ENCODE results near the gene GMDS. TPM values are rescaled to one million over a fixed set of nuclear protein-coding genes. Genes with fewer than 3 reads are reported as not detected.

The GMDS gene
- total and polyA plus RNA-seq, 5 donors: 8.1 to 13.5 (median 12.6) TPM

- no peak overlapping the region for H3K4me3 ChIP-seq (ENCODE audit: low read length)
- WGBS: 88% methylated on average over 3 of the region's 3 CpGs
- no peak for DNase-seq
- no peak overlapping the region for H3K27ac ChIP-seq (ENCODE audit: low read length)
- H3K9me3 ChIP-seq (ENCODE audit: control insufficient read depth, low read length): no peaks in the 10 kb centered on the region
- intact Hi-C loops (cut with DNase I): no loop called here
- H3K27me3 ChIP-seq (ENCODE audit: control insufficient read depth, insufficient read depth): no peaks in the 10 kb centered on the region
- ATAC-seq: no peak
- no peaks in the 10 kb centered on the region for H3K4me1 ChIP-seq (ENCODE audit: control insufficient read depth, insufficient read depth, low read length)
These were observed 514.5 kb downstream of the GMDS start for GRCh38 chr6:1730882-1731281.

- no peaks in the 10 kb centered on the region for H3K27me3 ChIP-seq (ENCODE audit: control insufficient read depth, insufficient read depth)
- intact Hi-C loops (cut with DNase I): no loop called here
- no peaks in the 10 kb centered on the region for H3K9me3 ChIP-seq (ENCODE audit: control insufficient read depth, low read length)
- no peak overlapping the region for H3K4me3 ChIP-seq (ENCODE audit: low read length)
- 97% methylated on average over 8 of the region's 8 CpGs for WGBS
- H3K27ac ChIP-seq (ENCODE audit: low read length): no peak overlapping the region
- no peak for DNase-seq
- H3K4me1 ChIP-seq (ENCODE audit: control insufficient read depth, insufficient read depth, low read length): no peaks in the 10 kb centered on the region
- no peak for ATAC-seq
These were observed 515.7 kb downstream of the GMDS start for GRCh38 chr6:1729750-1730140.

GRCh38 chr6:1729133-1729749, 516.2 kb downstream of the GMDS start:
- intact Hi-C loops (cut with DNase I): no loop called here
- H3K27me3 ChIP-seq (ENCODE audit: control insufficient read depth, insufficient read depth): no peaks in the 10 kb centered on the region
- ATAC-seq: no peak
- no peaks in the 10 kb centered on the region for H3K4me1 ChIP-seq (ENCODE audit: control insufficient read depth, insufficient read depth, low read length)
- H3K27ac ChIP-seq (ENCODE audit: low read length): no peak overlapping the region
- H3K9me3 ChIP-seq (ENCODE audit: control insufficient read depth, low read length): no peaks in the 10 kb centered on the region
- WGBS: 93% methylated on average over 7 of the region's 7 CpGs
- no peak for DNase-seq
- H3K4me3 ChIP-seq (ENCODE audit: low read length): no peak overlapping the region

GRCh38 chr6:1726341-1726768, 519.0 kb downstream of the GMDS start:
- no peak for DNase-seq
- WGBS: 85% methylated on average over 11 of the region's 11 CpGs
- Histone ChIP-seq H3K27me3 (ENCODE audit: control insufficient read depth, insufficient read depth) (no peaks in the 10 kb centered on the region), H3K4me3 (ENCODE audit: low read length) (no peak overlapping the region), H3K9me3 (ENCODE audit: control insufficient read depth, low read length) (no peaks in the 10 kb centered on the region), H3K27ac (ENCODE audit: low read length) (no peak overlapping the region), H3K4me1 (ENCODE audit: control insufficient read depth, insufficient read depth, low read length) (no peaks in the 10 kb centered on the region)
- intact Hi-C loops (cut with DNase I): no loop called here
- no peak for ATAC-seq

GRCh38 chr6:1724616-1725015, 520.8 kb downstream of the GMDS start:
- WGBS: 69% methylated on average over 8 of the region's 8 CpGs
- Histone ChIP-seq H3K27me3 (ENCODE audit: control insufficient read depth, insufficient read depth) (no peaks in the 10 kb centered on the region), H3K4me3 (ENCODE audit: low read length) (no peak overlapping the region), H3K9me3 (ENCODE audit: control insufficient read depth, low read length) (no peaks in the 10 kb centered on the region), H3K27ac (ENCODE audit: low read length) (no peak overlapping the region), H3K4me1 (ENCODE audit: control insufficient read depth, insufficient read depth, low read length) (peaks cover 3% of the 10 kb centered on the region)
- intact Hi-C loops (cut with DNase I): no loop called here
- ATAC-seq: peak; percentile 96 to 100
- DNase-seq: peak; percentile 82 to 88 (median 83)

GRCh38 chr6:1724124-1724523, 521.3 kb downstream of the GMDS start:
- Histone ChIP-seq H3K27me3 (ENCODE audit: control insufficient read depth, insufficient read depth) (no peaks in the 10 kb centered on the region), H3K9me3 (ENCODE audit: control insufficient read depth, low read length) (no peaks in the 10 kb centered on the region), H3K27ac (ENCODE audit: low read length) (no peak overlapping the region), H3K4me3 (ENCODE audit: low read length) (no peak overlapping the region), H3K4me1 (ENCODE audit: control insufficient read depth, insufficient read depth, low read length) (peaks cover 3% of the 10 kb centered on the region)
- intact Hi-C loops (cut with DNase I): no loop called here
- WGBS: 65% methylated on average over 9 of the region's 9 CpGs
- no peak for ATAC-seq
- no peak for DNase-seq

GRCh38 chr6:1722801-1723200, 522.6 kb downstream of the GMDS start:
- Histone ChIP-seq H3K4me3 (ENCODE audit: low read length) (no peak overlapping the region), H3K9me3 (ENCODE audit: control insufficient read depth, low read length) (no peaks in the 10 kb centered on the region), H3K27ac (ENCODE audit: low read length) (no peak overlapping the region), H3K27me3 (ENCODE audit: control insufficient read depth, insufficient read depth) (no peaks in the 10 kb centered on the region), H3K4me1 (ENCODE audit: control insufficient read depth, insufficient read depth, low read length) (peaks cover 3% of the 10 kb centered on the region)
- intact Hi-C loops (cut with DNase I): no loop called here
- 89% methylated on average over 2 of the region's 2 CpGs for WGBS
- DNase-seq (no peak), ATAC-seq (no peak)

GRCh38 chr6:1720620-1721322, 524.6 kb downstream of the GMDS start:
- Histone ChIP-seq H3K4me1 (ENCODE audit: control insufficient read depth, insufficient read depth, low read length) (peaks cover 3% of the 10 kb centered on the region), H3K9me3 (ENCODE audit: control insufficient read depth, low read length) (no peaks in the 10 kb centered on the region), H3K27me3 (ENCODE audit: control insufficient read depth, insufficient read depth) (no peaks in the 10 kb centered on the region), H3K4me3 (ENCODE audit: low read length) (no peak overlapping the region), H3K27ac (ENCODE audit: low read length) (no peak overlapping the region)
- no peak for ATAC-seq
- intact Hi-C loops (cut with DNase I): no loop called here
- WGBS: 76% methylated on average over 8 of the region's 8 CpGs
- no peak for DNase-seq

GRCh38 chr6:1719922-1720321, 525.5 kb downstream of the GMDS start:
- Histone ChIP-seq H3K4me1 (ENCODE audit: control insufficient read depth, insufficient read depth, low read length) (peaks cover 3% of the 10 kb centered on the region), H3K27me3 (ENCODE audit: control insufficient read depth, insufficient read depth) (no peaks in the 10 kb centered on the region), H3K4me3 (ENCODE audit: low read length) (no peak overlapping the region), H3K9me3 (ENCODE audit: control insufficient read depth, low read length) (no peaks in the 10 kb centered on the region), H3K27ac (ENCODE audit: low read length) (no peak overlapping the region)
- ATAC-seq: no peak
- intact Hi-C loops (cut with DNase I): no loop called here
- no peak for DNase-seq
- WGBS: 76% methylated on average over 3 of the region's 3 CpGs

GRCh38 chr6:1716868-1717267, 528.5 kb downstream of the GMDS start:
- ATAC-seq: no peak
- 82% methylated on average over 5 of the region's 5 CpGs for WGBS
- intact Hi-C loops (cut with DNase I): no loop called here

GRCh38 chr6:1716396-1716795, 529.0 kb downstream of the GMDS start:
- H3K9me3 ChIP-seq (ENCODE audit: control insufficient read depth, low read length): no peaks in the 10 kb centered on the region
- intact Hi-C loops (cut with DNase I): no loop called here
- ATAC-seq: no peak
- no peak overlapping the region for H3K4me3 ChIP-seq (ENCODE audit: low read length)
- WGBS: 92% methylated on average over 5 of the region's 5 CpGs
- H3K27me3 ChIP-seq (ENCODE audit: control insufficient read depth, insufficient read depth): no peaks in the 10 kb centered on the region
- DNase-seq: no peak
- H3K27ac ChIP-seq (ENCODE audit: low read length): no peak overlapping the region
- peaks cover 3% of the 10 kb centered on the region for H3K4me1 ChIP-seq (ENCODE audit: control insufficient read depth, insufficient read depth, low read length)

More at GRCh38 chr6:1716868-1717267, 528.5 kb downstream of the GMDS start:
- DNase-seq: no peak
- H3K27me3 ChIP-seq (ENCODE audit: control insufficient read depth, insufficient read depth): no peaks in the 10 kb centered on the region
- peaks cover 3% of the 10 kb centered on the region for H3K4me1 ChIP-seq (ENCODE audit: control insufficient read depth, insufficient read depth, low read length)
- no peak overlapping the region for H3K27ac ChIP-seq (ENCODE audit: low read length)
- no peak overlapping the region for H3K4me3 ChIP-seq (ENCODE audit: low read length)
- no peaks in the 10 kb centered on the region for H3K9me3 ChIP-seq (ENCODE audit: control insufficient read depth, low read length)
